Measurements from ENCODE around the gene CORO2A.
A peak's percentile ranks its signal among the peaks of the same experiment; 100 is the strongest.

The CORO2A gene

DNA sequence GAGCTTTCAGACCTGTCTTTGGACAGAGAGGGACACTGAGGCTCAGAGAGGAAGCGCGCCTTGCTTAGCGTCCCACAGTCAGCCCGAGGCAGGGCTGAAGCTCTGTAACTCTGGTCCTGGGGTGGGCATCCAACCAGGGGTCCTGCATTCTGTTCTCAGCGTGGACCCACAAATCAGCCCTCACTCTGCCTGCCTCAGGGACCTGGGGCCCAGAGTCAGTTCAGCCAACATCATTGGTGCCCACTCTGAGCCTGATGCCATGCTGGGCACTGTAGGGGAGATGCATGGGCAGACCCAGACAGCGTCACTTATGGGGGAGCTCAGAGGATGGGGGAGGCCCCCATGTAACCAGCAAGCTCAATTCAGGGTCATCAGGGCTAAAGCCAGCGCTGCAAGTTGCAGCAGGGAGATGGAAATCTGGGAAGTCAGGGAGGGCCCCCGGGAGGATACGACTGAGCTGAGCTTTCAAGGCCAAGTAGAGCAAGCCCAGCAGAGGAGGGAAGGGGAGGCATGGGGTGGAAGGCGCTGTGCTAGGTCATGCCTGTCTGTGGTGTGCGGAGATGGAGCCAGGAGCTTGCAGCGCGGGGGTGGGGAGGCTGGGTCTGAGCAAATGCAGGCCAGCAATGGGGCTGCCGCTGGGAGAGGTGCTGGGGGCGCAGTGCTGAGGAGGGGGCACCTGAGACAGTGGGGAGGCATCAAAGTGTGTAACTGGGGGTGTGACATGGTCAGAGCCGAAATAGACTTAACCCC lies 21.1 kb downstream of the CORO2A start:
- TF ChIP-seq, protein P1, sequence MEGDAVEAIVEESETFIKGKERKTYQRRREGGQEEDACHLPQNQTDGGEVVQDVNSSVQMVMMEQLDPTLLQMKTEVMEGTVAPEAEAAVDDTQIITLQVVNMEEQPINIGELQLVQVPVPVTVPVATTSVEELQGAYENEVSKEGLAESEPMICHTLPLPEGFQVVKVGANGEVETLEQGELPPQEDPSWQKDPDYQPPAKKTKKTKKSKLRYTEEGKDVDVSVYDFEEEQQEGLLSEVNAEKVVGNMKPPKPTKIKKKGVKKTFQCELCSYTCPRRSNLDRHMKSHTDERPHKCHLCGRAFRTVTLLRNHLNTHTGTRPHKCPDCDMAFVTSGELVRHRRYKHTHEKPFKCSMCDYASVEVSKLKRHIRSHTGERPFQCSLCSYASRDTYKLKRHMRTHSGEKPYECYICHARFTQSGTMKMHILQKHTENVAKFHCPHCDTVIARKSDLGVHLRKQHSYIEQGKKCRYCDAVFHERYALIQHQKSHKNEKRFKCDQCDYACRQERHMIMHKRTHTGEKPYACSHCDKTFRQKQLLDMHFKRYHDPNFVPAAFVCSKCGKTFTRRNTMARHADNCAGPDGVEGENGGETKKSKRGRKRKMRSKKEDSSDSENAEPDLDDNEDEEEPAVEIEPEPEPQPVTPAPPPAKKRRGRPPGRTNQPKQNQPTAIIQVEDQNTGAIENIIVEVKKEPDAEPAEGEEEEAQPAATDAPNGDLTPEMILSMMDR (IDR thresholded peaks at IDR 0.05; ENCODE audit: borderline replicate concordance, control extremely low read depth, extremely low read depth, insufficient read depth, missing control alignments): no peak
- in situ Hi-C loops (cut with MboI; ENCODE audit: low sequenced_read_pairs, unreplicated experiment): no loop called here
- no peak for DNase-seq (ENCODE audit: low spot score)

DNA sequence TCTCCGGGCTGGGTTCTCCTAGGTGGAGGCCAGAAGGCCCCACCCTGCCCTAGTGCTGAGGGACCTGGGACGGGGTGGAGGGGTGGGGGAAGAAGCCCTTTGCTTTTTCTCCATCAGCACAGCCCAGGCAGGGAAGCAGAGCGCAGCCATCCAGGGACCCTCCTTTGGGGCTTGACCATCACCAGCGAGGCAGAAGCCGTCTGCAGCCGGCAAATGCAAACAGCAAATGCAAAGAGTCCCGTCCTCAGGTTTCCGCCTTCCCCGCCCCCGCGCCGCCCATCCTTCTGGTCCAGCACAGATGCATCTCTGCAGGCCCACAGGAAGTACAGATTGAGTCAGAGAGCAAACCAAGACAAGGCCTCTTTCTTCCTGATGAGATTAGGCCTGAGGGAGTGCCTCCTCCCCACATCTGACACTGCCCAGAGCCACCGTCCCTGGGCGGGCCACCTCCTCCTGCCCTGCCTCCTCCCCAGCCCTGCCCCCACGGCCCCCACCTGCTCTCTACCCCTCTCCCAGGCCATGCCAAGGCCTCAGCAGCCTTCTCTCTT lies 23.4 kb downstream of the CORO2A start:
- TF ChIP-seq, protein P1 (IDR thresholded peaks at IDR 0.05; ENCODE audit: borderline replicate concordance, control extremely low read depth, extremely low read depth, insufficient read depth, missing control alignments): no peak
- in situ Hi-C loops (cut with MboI; ENCODE audit: low sequenced_read_pairs, unreplicated experiment): no loop called here
- DNase-seq (ENCODE audit: low spot score): peak; percentile 96

DNA sequence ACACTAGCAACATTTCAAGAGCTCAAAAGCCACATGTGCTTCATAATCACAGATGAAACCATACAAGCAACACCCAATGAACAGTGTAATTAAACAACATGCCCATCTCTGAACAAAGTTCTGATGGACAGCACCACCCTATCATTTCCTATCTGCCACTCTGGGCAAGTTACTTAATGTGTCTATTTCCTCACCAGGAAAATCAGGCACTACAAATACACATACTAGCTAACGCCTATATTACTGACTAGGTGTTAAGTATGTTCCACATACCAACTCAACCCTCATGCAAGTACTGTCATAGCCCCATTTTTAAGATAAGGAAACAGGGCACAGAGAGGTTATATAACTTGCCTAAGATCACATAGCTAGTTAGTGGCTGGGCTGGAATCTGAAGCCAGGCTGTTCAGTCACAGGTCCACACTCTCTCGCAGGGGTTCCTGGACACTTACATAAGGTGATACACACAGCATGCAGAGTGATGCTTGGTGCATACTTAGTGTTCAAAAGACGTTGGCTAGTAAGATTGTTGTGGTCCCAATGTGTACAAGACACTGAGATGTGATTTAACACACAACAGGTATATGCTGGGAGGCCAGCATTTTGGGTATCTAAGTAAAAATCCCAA lies 24.2 kb downstream of the CORO2A start:
- no peak for DNase-seq (ENCODE audit: low spot score)
- in situ Hi-C loops (cut with MboI; ENCODE audit: low sequenced_read_pairs, unreplicated experiment): no loop called here

DNA sequence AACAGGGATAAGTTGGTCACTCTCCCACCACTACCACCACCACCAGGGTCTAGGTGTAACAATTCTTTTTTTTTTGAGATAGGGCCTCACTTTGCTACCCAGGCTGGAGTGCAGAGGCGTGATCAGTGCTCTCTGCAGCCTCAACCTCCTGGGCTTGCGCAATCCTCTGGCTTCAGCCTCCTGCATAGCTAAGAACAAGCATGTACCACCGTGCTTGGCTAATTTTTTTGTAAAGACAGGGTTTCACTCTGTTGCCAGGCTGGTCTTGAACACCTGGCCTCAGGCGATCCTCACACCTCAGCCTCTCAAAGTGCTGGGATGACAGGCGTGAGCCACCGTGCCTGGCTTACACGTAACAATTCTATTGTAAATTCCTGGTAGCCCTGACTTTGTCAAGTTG lies 27.5 kb downstream of the CORO2A start:
- TF ChIP-seq, protein P1 (IDR thresholded peaks at IDR 0.05; ENCODE audit: borderline replicate concordance, control extremely low read depth, extremely low read depth, insufficient read depth, missing control alignments): no peak
- no peak for DNase-seq (ENCODE audit: low spot score)
- in situ Hi-C loops (cut with MboI; ENCODE audit: low sequenced_read_pairs, unreplicated experiment): no loop called here

More for the DNA sequence above, 24.2 kb downstream of the CORO2A start:
- TF ChIP-seq, protein P1 (IDR thresholded peaks at IDR 0.05; ENCODE audit: borderline replicate concordance, control extremely low read depth, extremely low read depth, insufficient read depth, missing control alignments): no peak

DNA sequence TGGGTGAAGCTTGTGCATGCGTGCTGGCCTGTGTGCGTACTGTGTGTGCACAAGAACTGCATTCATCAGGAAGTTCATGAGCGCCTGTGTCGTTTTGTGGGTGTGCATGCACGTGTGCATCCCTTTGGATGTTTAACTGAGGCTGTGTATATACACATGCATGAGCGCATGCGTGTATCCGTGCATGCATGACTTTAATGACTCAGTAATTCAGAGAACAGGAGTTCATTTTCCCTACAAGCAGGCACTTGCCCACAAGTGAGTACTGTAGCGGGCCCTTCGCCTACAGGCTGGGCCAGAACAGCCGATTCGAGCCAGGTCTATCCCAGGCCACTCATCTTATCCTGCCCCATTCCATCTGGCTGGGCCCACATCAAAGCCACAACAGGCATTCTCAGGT lies 29.8 kb downstream of the CORO2A start:
- in situ Hi-C loops (cut with MboI; ENCODE audit: low sequenced_read_pairs, unreplicated experiment): no loop called here
- no peak for DNase-seq (ENCODE audit: low spot score)
- TF ChIP-seq, protein P1 (IDR thresholded peaks at IDR 0.05; ENCODE audit: borderline replicate concordance, control extremely low read depth, extremely low read depth, insufficient read depth, missing control alignments): no peak

DNA sequence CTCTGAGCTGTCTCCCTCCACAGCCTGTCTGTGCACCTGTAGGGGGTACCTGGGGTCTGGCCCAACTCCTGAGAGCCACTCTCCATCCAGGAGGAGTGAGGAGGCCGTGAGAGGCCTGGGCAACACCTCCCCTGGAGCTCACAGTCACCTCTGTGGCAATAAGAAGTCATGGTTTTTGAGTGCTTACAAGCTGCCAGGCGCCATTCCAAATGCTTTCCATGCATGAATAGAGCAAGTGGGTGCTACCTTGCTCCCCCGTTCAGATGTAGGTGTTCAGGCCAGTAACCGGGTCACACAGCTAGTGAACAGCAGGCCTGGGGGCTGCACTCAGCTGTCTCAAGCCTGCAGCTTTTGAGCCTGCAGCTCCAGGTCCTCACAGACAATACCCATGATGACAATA lies 30.6 kb downstream of the CORO2A start:
- no peak for DNase-seq (ENCODE audit: low spot score)
- in situ Hi-C loops (cut with MboI; ENCODE audit: low sequenced_read_pairs, unreplicated experiment): no loop called here
- TF ChIP-seq, protein P1 (IDR thresholded peaks at IDR 0.05; ENCODE audit: borderline replicate concordance, control extremely low read depth, extremely low read depth, insufficient read depth, missing control alignments): no peak

Data from GM13976 (cell line).